Keratinocyte (primary cell): ENCODE measurements around the gene SLC19A1. TPM values are rescaled to one million over a fixed set of nuclear protein-coding genes. Genes with fewer than 3 reads are reported as not detected.

Experiments used
- DNase-seq: peaks from one replicate; pipeline ENCODE4 v3.0.0-alpha.2; 2011; ENCODE audit warnings: low read depth, missing footprints, low spot score
- FAIRE-seq: peaks from 2 replicates; lab custom pipeline; 2011; peaks lifted over from hg19 to GRCh38; lab: Jason Lieb, UNC
- H2AFZ ChIP-seq: 2 replicates; pipeline ENCODE4 v1.6.0; 2012; ENCODE audit warnings: low read length, control low read depth, inconsistent platforms; ENCODE audit not compliant: control insufficient read depth
- H3K27ac ChIP-seq: 2 replicates; pipeline ENCODE4 v1.5.1; 2011; ENCODE audit warnings: low read length; ENCODE audit not compliant: control insufficient read depth, insufficient read depth
- H3K27me3 ChIP-seq: 3 replicates; pipeline ENCODE4 v1.6.0; 2011; ENCODE audit warnings: low read length; ENCODE audit not compliant: control insufficient read depth, insufficient read depth; ENCODE audit errors: extremely low read depth
- H3K36me3 ChIP-seq, 2 experiments: 2 replicates in 1 of 2; 3 replicates in 1 of 2; pipeline ENCODE4 v1.5.1; 2011; ENCODE audit warnings: low read length in 2 of 2, mild to moderate bottlenecking in 1 of 2; ENCODE audit not compliant: control insufficient read depth in 2 of 2, insufficient read depth in 2 of 2; ENCODE audit errors: extremely low read depth in 1 of 2
- H3K4me1 ChIP-seq: 3 replicates; pipeline ENCODE4 v1.5.1; 2011; ENCODE audit warnings: low read length; ENCODE audit not compliant: control insufficient read depth, insufficient read depth; ENCODE audit errors: extremely low read depth
- H3K4me2 ChIP-seq: 3 replicates; pipeline ENCODE4 v1.6.0; 2011; ENCODE audit warnings: low read depth, low read length; ENCODE audit not compliant: control insufficient read depth, insufficient read depth; ENCODE audit errors: extremely low read depth
- H3K4me3 ChIP-seq, 3 experiments: fragments of 200-600 bp in 1 of 3; sonication (generic) in 1 of 3; 2 replicates in 2 of 3; 3 replicates in 1 of 3; pipeline ENCODE4 v1.5.1; 2011 to 2016; ENCODE audit warnings: low read length in 3 of 3, mild to moderate bottlenecking in 3 of 3, control low read depth in 2 of 3, inconsistent platforms in 1 of 3, low read depth in 1 of 3, mixed read lengths in 1 of 3, mixed run types in 1 of 3, moderate library complexity in 1 of 3; ENCODE audit not compliant: control insufficient read depth in 2 of 3, insufficient read depth in 2 of 3; ENCODE audit errors: extremely low read depth in 1 of 3
- H3K79me2 ChIP-seq: 2 replicates; pipeline ENCODE4 v1.6.0; 2012; ENCODE audit warnings: low read length; ENCODE audit not compliant: control insufficient read depth, insufficient read depth
- H3K9ac ChIP-seq: 3 replicates; pipeline ENCODE4 v1.6.0; 2011; ENCODE audit warnings: low read length; ENCODE audit not compliant: control insufficient read depth, insufficient read depth; ENCODE audit errors: extremely low read depth
- H3K9me1 ChIP-seq: 3 replicates; pipeline ENCODE4 v1.6.0; 2011; ENCODE audit warnings: low read length; ENCODE audit not compliant: control insufficient read depth, insufficient read depth; ENCODE audit errors: extremely low read depth
- H3K9me3 ChIP-seq: 2 replicates; pipeline ENCODE4 v1.5.1; 2012; ENCODE audit warnings: low read depth, low read length; ENCODE audit not compliant: control insufficient read depth
- H4K20me1 ChIP-seq: 3 replicates; pipeline ENCODE4 v1.6.0; 2011; ENCODE audit warnings: low read length; ENCODE audit not compliant: control insufficient read depth, insufficient read depth; ENCODE audit errors: extremely low read depth
- EZH2 ChIP-seq: IDR thresholded peaks from one replicate; pipeline ENCODE4 v1.6.1; 2012; ENCODE audit warnings: inconsistent platforms, mild to moderate bottlenecking, low read length, moderate library complexity
- dilution Hi-C: fragments of 300-500 bp; cut with MboI; formaldehyde crosslinking; loops from one replicate; pipeline ENCODE4 v1.7.0; 2020; ENCODE audit warnings: low sequenced_read_pairs; ENCODE audit not compliant: extremely low pct_ligation_motif_present
- polyA plus RNA-seq, 5 experiments: library from polyadenylated mRNA; depleted of rRNA in 3 of 5; stranded (reverse) in 3 of 5; stranded (forward) in 1 of 5; unstranded in 1 of 5; fragments of >200 nt; gene quantifications; 1 replicate in 1 of 5; 2 replicates in 3 of 5; 3 replicates in 1 of 5; pipeline versions ENCODE4 v1.2.1 to v1.2.3, GENCODE V29; 2011 to 2012; ENCODE audit warnings: missing spikeins in 2 of 5, low read depth in 1 of 5, low replicate concordance in 1 of 5
- TF ChIP-seq, protein P1 (sequence below), 3 experiments: IDR thresholded peaks in 1 of 3; conservative IDR thresholded peaks in 1 of 3; optimal IDR thresholded peaks in 1 of 3; 2 replicates in 2 of 3; 3 replicates in 1 of 3; pipeline versions ENCODE3 to v1.5.1; 2011; ENCODE audit warnings: low read length in 3 of 3, mild to moderate bottlenecking in 3 of 3, moderate library complexity in 2 of 3, control low read depth in 1 of 3, inconsistent platforms in 1 of 3; ENCODE audit not compliant: insufficient read depth in 2 of 3; ENCODE audit errors: extremely low read depth in 1 of 3

SLC19A1 gene
- polyA plus RNA-seq, 1 donor (not counting 4 experiments of a cell fraction or from before 2014, with no cell fraction given), result 3.8 TPM

GRCh38 chr21:45453308-45453950, 88.8 kb downstream of the SLC19A1 start:
- TF ChIP-seq, protein P1, sequence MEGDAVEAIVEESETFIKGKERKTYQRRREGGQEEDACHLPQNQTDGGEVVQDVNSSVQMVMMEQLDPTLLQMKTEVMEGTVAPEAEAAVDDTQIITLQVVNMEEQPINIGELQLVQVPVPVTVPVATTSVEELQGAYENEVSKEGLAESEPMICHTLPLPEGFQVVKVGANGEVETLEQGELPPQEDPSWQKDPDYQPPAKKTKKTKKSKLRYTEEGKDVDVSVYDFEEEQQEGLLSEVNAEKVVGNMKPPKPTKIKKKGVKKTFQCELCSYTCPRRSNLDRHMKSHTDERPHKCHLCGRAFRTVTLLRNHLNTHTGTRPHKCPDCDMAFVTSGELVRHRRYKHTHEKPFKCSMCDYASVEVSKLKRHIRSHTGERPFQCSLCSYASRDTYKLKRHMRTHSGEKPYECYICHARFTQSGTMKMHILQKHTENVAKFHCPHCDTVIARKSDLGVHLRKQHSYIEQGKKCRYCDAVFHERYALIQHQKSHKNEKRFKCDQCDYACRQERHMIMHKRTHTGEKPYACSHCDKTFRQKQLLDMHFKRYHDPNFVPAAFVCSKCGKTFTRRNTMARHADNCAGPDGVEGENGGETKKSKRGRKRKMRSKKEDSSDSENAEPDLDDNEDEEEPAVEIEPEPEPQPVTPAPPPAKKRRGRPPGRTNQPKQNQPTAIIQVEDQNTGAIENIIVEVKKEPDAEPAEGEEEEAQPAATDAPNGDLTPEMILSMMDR (optimal IDR thresholded peaks at IDR 0.05 in 1 of 3, IDR thresholded peaks at IDR 0.05 in 1 of 3, conservative IDR thresholded peaks at IDR 0.05 in 1 of 3; ENCODE audit: extremely low read depth in 1 of 3, insufficient read depth in 2 of 3, low read length in 3 of 3), result no peak
- TF ChIP-seq EZH2, result no peak
- no peak overlapping the region for H3K9ac ChIP-seq
- H3K36me3 ChIP-seq, result peaks cover 2 to 3% of the 10 kb centered on the region in 2 experiments
- DNase-seq, result no peak
- peak overlapping the region; percentile 45 for H3K4me2 ChIP-seq
- H3K4me3 ChIP-seq, result no peak overlapping the region
- no peak for FAIRE-seq
- no peaks in the 10 kb centered on the region for H3K27me3 ChIP-seq
- dilution Hi-C loops, result no loop called here
- H4K20me1 ChIP-seq, result peaks cover 13% of the 10 kb centered on the region
- H2AFZ ChIP-seq, result no peak overlapping the region
- H3K4me1 ChIP-seq, result peaks cover 38% of the 10 kb centered on the region
- no peaks in the 10 kb centered on the region for H3K9me1 ChIP-seq
- H3K27ac ChIP-seq, result no peak overlapping the region
- no peaks in the 10 kb centered on the region for H3K9me3 ChIP-seq
- H3K79me2 ChIP-seq, result peaks cover 16% of the 10 kb centered on the region

GRCh38 chr21:45452696-45453307, 89.4 kb downstream of the SLC19A1 start:
- TF ChIP-seq, protein P1 (optimal IDR thresholded peaks at IDR 0.05 in 1 of 3, IDR thresholded peaks at IDR 0.05 in 1 of 3, conservative IDR thresholded peaks at IDR 0.05 in 1 of 3; ENCODE audit: extremely low read depth in 1 of 3, insufficient read depth in 2 of 3, low read length in 3 of 3), result no peak
- no peak for TF ChIP-seq EZH2
- Histone ChIP-seq H3K4me2 (no peak overlapping the region), H3K36me3 (peaks cover 3% of the 10 kb centered on the region in 2 experiments), H3K9me1 (no peaks in the 10 kb centered on the region), H3K4me3 (no peak overlapping the region), H2AFZ (no peak overlapping the region), H3K27me3 (no peaks in the 10 kb centered on the region), H3K9ac (no peak overlapping the region), H3K27ac (no peak overlapping the region), H3K4me1 (peaks cover 44% of the 10 kb centered on the region), H3K79me2 (peaks cover 18% of the 10 kb centered on the region), H3K9me3 (no peaks in the 10 kb centered on the region), H4K20me1 (peaks cover 13% of the 10 kb centered on the region)
- DNase-seq (no peak), FAIRE-seq (peak; percentile 81)
- dilution Hi-C loops, result no loop called here
